CD4-positive, alpha-beta T cell treated with Interleukin-15 for 1 hour (primary cell): ENCODE measurements around the gene ILDR1.
"Not testable (repeated sequence)": the region's sequence is repeated elsewhere in the genome, so short reads cannot be mapped to it uniquely, and the experiment has no call there.

Experiments
- DNase-seq: peaks from one replicate; pipeline ENCODE4 v3.0.0-alpha.2; 2020

The ILDR1 gene

GRCh38 chr3:121942116-121942786 is 79.8 kb downstream of the ILDR1 start:
- no peak for DNase-seq

DNA sequence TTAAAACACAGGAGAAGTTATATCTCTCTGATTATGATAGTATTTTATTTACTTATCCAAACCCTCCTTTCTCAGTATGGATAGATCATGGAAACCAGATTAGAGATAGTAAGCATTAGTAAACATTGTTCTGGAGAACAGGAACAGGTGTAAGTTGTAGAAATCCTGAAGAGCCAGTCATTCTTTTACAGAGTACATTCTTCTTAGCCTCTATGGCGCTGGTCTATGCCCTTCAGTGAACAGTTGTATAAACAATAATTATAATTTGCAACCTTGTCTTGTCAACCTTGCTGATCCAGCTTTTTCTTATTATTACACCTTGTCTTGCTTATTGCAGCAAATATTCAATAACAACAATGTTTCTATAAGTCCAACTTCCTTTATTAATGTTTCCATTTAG is 80.5 kb downstream of the ILDR1 start:
- DNase-seq, result no peak

- not testable (repeated sequence) for DNase-seq
Measured at GRCh38 chr3:121938141-121938855, 83.7 kb downstream of the ILDR1 start.
